Prostate gland (tissue), 2 donors: ENCODE measurements around the gene CHD5.

Source experiments
- CTCF ChIP-seq, 4 experiments: fragments of 200-600 bp in 2 of 4; fragments of 450-650 bp in 2 of 4; sonication (generic) in 2 of 4; IDR thresholded peaks; 1 replicate in 3 of 4; 2 replicates in 1 of 4; pipeline ENCODE4 v1.5.1; 2016 to 2019; ENCODE audit warnings: antibody characterized with exemption in 4 of 4, mild to moderate bottlenecking in 2 of 4, moderate library complexity in 2 of 4
- POLR2A ChIP-seq: fragments of 450-650 bp; IDR thresholded peaks from one replicate; pipeline ENCODE4 v1.6.1; 2016; ENCODE audit warnings: antibody characterized with exemption, mild to moderate bottlenecking

DNA sequence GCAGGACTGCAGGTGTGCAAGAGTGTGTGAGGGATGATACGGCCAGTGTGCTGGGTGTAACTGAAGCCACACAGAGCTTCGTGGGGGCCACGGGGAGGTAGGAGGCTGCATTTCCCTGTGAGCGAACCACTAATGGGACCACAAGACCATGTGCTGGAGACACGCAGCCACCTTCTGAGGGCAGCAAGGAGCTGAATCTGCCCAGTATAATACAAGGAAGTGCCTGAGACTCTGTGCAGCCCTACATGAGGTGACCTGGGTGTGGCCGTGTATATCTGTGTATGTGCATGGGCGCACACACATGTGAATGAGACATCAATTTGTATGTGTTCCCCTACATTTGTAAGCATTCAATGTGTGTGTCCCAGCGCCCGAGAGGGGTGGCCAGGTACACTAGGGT, 50.8 kb downstream of the CHD5 start:
- TF ChIP-seq POLR2A, result no peak
- TF ChIP-seq CTCF (IDR thresholded peaks at IDR 0.05), result no peak
